Transverse colon (tissue), 4 donors: ENCODE data around the gene OTOGL. TPM values are rescaled to one million over a fixed set of nuclear protein-coding genes. Genes with fewer than 3 reads are reported as not detected.
"Not testable (repeated sequence)": the region's sequence is repeated elsewhere in the genome, so short reads cannot be mapped to it uniquely, and the experiment has no call there.

Experiments used
- DNase-seq: peaks from one replicate; pipeline ENCODE4 v3.0.0-alpha.2; 2019
- H3K27ac ChIP-seq, 4 donors: fragments of 200-600 bp; sonication (generic); 2 replicates each; pipeline ENCODE4 v1.5.1; 2016 to 2018; ENCODE audit warnings: inconsistent platforms in 4 of 4
- H3K27me3 ChIP-seq: fragments of 200-600 bp; sonication (generic); 2 replicates; pipeline ENCODE4 v1.5.1; 2017; ENCODE audit warnings: inconsistent platforms
- H3K36me3 ChIP-seq, 4 donors: fragments of 200-600 bp; sonication (generic); 2 replicates each; pipeline ENCODE4 v1.5.1; 2017 to 2019; ENCODE audit warnings: inconsistent platforms in 4 of 4
- H3K4me1 ChIP-seq, 4 donors: fragments of 200-600 bp; sonication (generic); 2 replicates each; pipeline ENCODE4 v1.5.1; 2017 to 2020; ENCODE audit warnings: inconsistent platforms in 4 of 4
- H3K4me3 ChIP-seq, 4 donors: fragments of 200-600 bp; sonication (generic); 1 replicate in 1 of 4; 2 replicates in 3 of 4; pipeline versions ENCODE4 v1.5.1 to v1.6.1; 2017 to 2019; ENCODE audit warnings: inconsistent platforms in 4 of 4
- H3K9me3 ChIP-seq, 2 donors: fragments of 200-600 bp; sonication (generic); 2 replicates each; pipeline ENCODE4 v1.5.1; 2017 to 2019; ENCODE audit warnings: inconsistent platforms in 2 of 2
- CTCF ChIP-seq, 5 experiments: fragments of 200-600 bp in 3 of 5; fragments of 450-650 bp in 2 of 5; sonication (generic) in 3 of 5; IDR thresholded peaks; 1 replicate in 2 of 5; 2 replicates in 3 of 5; pipeline ENCODE4 v1.5.1; 2016 to 2017; ENCODE audit warnings: antibody characterized with exemption in 5 of 5, inconsistent platforms in 3 of 5, mild to moderate bottlenecking in 2 of 5, moderate library complexity in 1 of 5
- EP300 ChIP-seq: sonication (generic); formaldehyde crosslinking; IDR thresholded peaks from one replicate; pipeline ENCODE4 v1.6.1; 2017; ENCODE audit warnings: antibody characterized with exemption, low read depth
- POLR2A ChIP-seq: fragments of 450-650 bp; IDR thresholded peaks from one replicate; pipeline ENCODE4 v1.6.1; 2016; ENCODE audit warnings: antibody characterized with exemption, mild to moderate bottlenecking, moderate library complexity
- POLR2AphosphoS5 ChIP-seq, 3 donors: sonication (generic); formaldehyde crosslinking; IDR thresholded peaks; one replicate each; pipeline ENCODE4 v1.6.1; 2016; ENCODE audit warnings: antibody characterized with exemption in 3 of 3
- WGBS, 2 donors: methylation state at CpG; one replicate each; pipeline ENCODE4 v1.1.5; 2018; ENCODE audit warnings: low coverage in 1 of 2; 5-methylcytosine and 5-hydroxymethylcytosine counted together
- in situ Hi-C, 4 donors: fragments of 200-750 bp; cut with MboI; loops; one replicate each; pipeline versions ENCODE4 v1.15.0 to v1.15.1; 2017; ENCODE audit warnings: low sequenced_read_pairs in 3 of 4, low pct_ligation_motif_present in 1 of 4, low pct_unique_long_range_greater_than_20kb in 1 of 4
- intact Hi-C: fragments of 100-400 bp; cut with DNase I; formaldehyde crosslinking; loops from one replicate; pipeline ENCODE4 v1.15.1; 2023; ENCODE audit warnings: low total_unique reads
- total RNA-seq, 4 donors: library from RNA; depleted of rRNA; stranded (reverse); fragments of >200 nt; gene quantifications; one replicate each; pipeline ENCODE4 v1.1.0, GENCODE V29; 2016

OTOGL gene
- total RNA-seq, 4 donors from 2014 or later = 0.32 to 0.60 (median 0.41) TPM; not detected in 1

GRCh38 chr12:80293759-80294158 is 194.4 kb downstream of the OTOGL start:
- TF ChIP-seq EP300 = no peak
- no peak for TF ChIP-seq CTCF (IDR thresholded peaks at IDR 0.05)
- no peak for TF ChIP-seq POLR2A
- no peak for TF ChIP-seq POLR2AphosphoS5 (IDR thresholded peaks at IDR 0.05)
- Histone ChIP-seq H3K27ac (no peak overlapping the region), H3K36me3 (no peaks in the 10 kb centered on the region), H3K4me1 (no peaks in the 10 kb centered on the region), H3K9me3 (no peaks in the 10 kb centered on the region), H3K27me3 (no peaks in the 10 kb centered on the region), H3K4me3 (no peak overlapping the region)
- 29 to 43% methylated on average over 1 of the region's 1 CpG for WGBS, 2 donors
- DNase-seq = no peak
- intact Hi-C loops = no loop called here
- in situ Hi-C loops = no loop called here

- in situ Hi-C loops (no loop called here), intact Hi-C loops (no loop called here)
- H3K27me3 ChIP-seq = no peaks in the 10 kb centered on the region
- H3K27ac ChIP-seq = no peak overlapping the region
- no peaks in the 10 kb centered on the region for H3K9me3 ChIP-seq
- no peaks in the 10 kb centered on the region for H3K4me1 ChIP-seq
- no peak for DNase-seq
- TF ChIP-seq EP300 (no peak), CTCF (IDR thresholded peaks at IDR 0.05) (no peak), POLR2AphosphoS5 (IDR thresholded peaks at IDR 0.05) (no peak), POLR2A (no peak)
- H3K36me3 ChIP-seq = no peaks in the 10 kb centered on the region
- WGBS, 2 donors = 76 to 78% methylated on average over 1 of the region's 1 CpG
- no peak overlapping the region for H3K4me3 ChIP-seq
Observed at GRCh38 chr12:80299219-80299618, 199.9 kb downstream of the OTOGL start.

- no peak for DNase-seq
- TF ChIP-seq POLR2AphosphoS5 (IDR thresholded peaks at IDR 0.05) = no peak
- no peak for TF ChIP-seq POLR2A
- no peak for TF ChIP-seq EP300
- no peak for TF ChIP-seq CTCF (IDR thresholded peaks at IDR 0.05)
- 57 to 65% methylated on average over 3 of the region's 3 CpGs for WGBS, 2 donors
- Histone ChIP-seq H3K4me1 (no peaks in the 10 kb centered on the region), H3K27me3 (no peaks in the 10 kb centered on the region), H3K9me3 (no peaks in the 10 kb centered on the region), H3K4me3 (no peak overlapping the region), H3K27ac (no peak overlapping the region), H3K36me3 (no peaks in the 10 kb centered on the region)
- in situ Hi-C loops (no loop called here), intact Hi-C loops (no loop called here)
Observed at GRCh38 chr12:80299976-80300375, 200.6 kb downstream of the OTOGL start.

- intact Hi-C loops, H3K4me1 ChIP-seq, H3K9me3 ChIP-seq, H3K4me3 ChIP-seq, in situ Hi-C loops, H3K27me3 ChIP-seq, H3K36me3 ChIP-seq, H3K27ac ChIP-seq, DNase-seq: not testable (repeated sequence)
- WGBS, 2 donors = 100% methylated on average over 6 of the region's 27 CpGs; no CpG with 5 or more reads in 1 of the 2 donors
Observed at GRCh38 chr12:80307436-80307835, 208.1 kb downstream of the OTOGL start.

- Histone ChIP-seq H3K4me3 (no peak overlapping the region), H3K36me3 (no peaks in the 10 kb centered on the region), H3K27ac (no peak overlapping the region), H3K4me1 (no peaks in the 10 kb centered on the region), H3K27me3 (no peaks in the 10 kb centered on the region), H3K9me3 (no peaks in the 10 kb centered on the region)
- TF ChIP-seq CTCF (IDR thresholded peaks at IDR 0.05) = no peak
- no peak for TF ChIP-seq EP300
- TF ChIP-seq POLR2A = no peak
- in situ Hi-C loops = no loop called here
- intact Hi-C loops = no loop called here
- WGBS, 2 donors = 43 to 53% methylated on average over 3 of the region's 3 CpGs
- DNase-seq = no peak
Observed at GRCh38 chr12:80313209-80313608, 213.9 kb downstream of the OTOGL start.
